Esophagus muscularis mucosa (tissue), 4 donors: ENCODE measurements around the gene CNN2.
A peak's percentile ranks its signal among the peaks of the same experiment; 100 is the strongest.

Source experiments
- EP300 ChIP-seq: sonication (generic); formaldehyde crosslinking; IDR thresholded peaks from one replicate; pipeline ENCODE4 v1.6.1; 2017; ENCODE audit warnings: antibody characterized with exemption
- POLR2A ChIP-seq: fragments of 450-650 bp; IDR thresholded peaks from one replicate; pipeline ENCODE4 v1.6.1; 2017; ENCODE audit warnings: antibody characterized with exemption, moderate library complexity, mild to moderate bottlenecking, low read depth
- POLR2AphosphoS5 ChIP-seq, 2 donors: sonication (generic); formaldehyde crosslinking; IDR thresholded peaks; one replicate each; pipeline ENCODE4 v1.6.1; 2017; ENCODE audit warnings: antibody characterized with exemption in 2 of 2
- TF ChIP-seq, protein P1 (sequence below), 3 experiments: fragments of 200-600 bp in 2 of 3; fragments of 450-650 bp in 1 of 3; sonication (generic) in 2 of 3; IDR thresholded peaks; one replicate each; pipeline ENCODE4 v1.5.1; 2017 to 2019; ENCODE audit warnings: antibody characterized with exemption in 3 of 3, mild to moderate bottlenecking in 2 of 3, moderate library complexity in 1 of 3

DNA sequence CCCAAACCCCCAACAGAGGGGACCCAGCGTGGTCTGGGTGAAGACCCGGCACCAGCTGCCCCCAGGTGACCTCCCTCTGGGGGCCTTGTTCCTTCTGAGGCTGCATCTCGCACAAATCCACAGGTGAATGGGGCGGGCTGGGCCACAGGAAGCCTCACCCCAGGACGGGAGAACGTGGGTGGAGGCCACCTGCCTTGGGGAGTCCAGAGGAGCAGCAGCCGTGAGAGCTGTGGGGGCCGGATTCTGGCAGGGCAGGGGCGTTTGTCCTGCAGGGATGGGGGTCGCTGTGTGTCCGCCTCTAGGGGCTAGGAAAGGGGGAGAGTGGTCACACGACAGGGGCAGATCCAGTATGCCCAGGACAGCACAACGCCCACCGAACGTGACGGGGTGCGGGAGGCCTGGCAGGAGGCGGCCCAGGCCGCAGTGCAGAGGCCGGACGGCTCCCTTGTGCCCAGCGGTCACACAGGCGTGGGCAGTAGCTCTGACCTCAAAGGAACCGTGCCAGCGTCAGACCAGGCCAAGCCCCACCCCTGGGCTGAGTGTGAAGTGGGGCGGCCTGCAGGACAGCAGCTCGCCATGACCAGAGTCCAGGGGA is 62.1 kb downstream of the CNN2 start:
- TF ChIP-seq, protein P1, sequence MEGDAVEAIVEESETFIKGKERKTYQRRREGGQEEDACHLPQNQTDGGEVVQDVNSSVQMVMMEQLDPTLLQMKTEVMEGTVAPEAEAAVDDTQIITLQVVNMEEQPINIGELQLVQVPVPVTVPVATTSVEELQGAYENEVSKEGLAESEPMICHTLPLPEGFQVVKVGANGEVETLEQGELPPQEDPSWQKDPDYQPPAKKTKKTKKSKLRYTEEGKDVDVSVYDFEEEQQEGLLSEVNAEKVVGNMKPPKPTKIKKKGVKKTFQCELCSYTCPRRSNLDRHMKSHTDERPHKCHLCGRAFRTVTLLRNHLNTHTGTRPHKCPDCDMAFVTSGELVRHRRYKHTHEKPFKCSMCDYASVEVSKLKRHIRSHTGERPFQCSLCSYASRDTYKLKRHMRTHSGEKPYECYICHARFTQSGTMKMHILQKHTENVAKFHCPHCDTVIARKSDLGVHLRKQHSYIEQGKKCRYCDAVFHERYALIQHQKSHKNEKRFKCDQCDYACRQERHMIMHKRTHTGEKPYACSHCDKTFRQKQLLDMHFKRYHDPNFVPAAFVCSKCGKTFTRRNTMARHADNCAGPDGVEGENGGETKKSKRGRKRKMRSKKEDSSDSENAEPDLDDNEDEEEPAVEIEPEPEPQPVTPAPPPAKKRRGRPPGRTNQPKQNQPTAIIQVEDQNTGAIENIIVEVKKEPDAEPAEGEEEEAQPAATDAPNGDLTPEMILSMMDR (IDR thresholded peaks at IDR 0.05) = no peak
- TF ChIP-seq EP300 (no peak), POLR2AphosphoS5 (IDR thresholded peaks at IDR 0.05) (peak in 1 of 2 donors; percentile 15), POLR2A (no peak)
